Activated CD8-positive, alpha-beta T cell treated with anti-CD3 and anti-CD28 coated beads, Interleukin-2, amount 10 ng/mL, durations not matched to agents 7 days and 5 days (primary cell): ENCODE results near the gene LIMK1. TPM values are rescaled to one million over a fixed set of nuclear protein-coding genes. Genes with fewer than 3 reads are reported as not detected.
"Not testable (repeated sequence)": the region's sequence is repeated elsewhere in the genome, so short reads cannot be mapped to it uniquely, and the experiment has no call there.

Source experiments
- ATAC-seq: fragments of 150-1000 bp; cut with Tn5 transposase; one replicate; pipeline ENCODE4 v1.10.0; 2021; ENCODE audit warnings: moderate library complexity
- CTCF ChIA-PET: fragments of 350-600 bp; sonication (Branson Sonifier 250); formaldehyde crosslinking; loops from one replicate; lab custom pipeline; 2021; ENCODE audit warnings: antibody characterized with exemption; lab: Charles Lee
- POLR2A ChIA-PET: fragments of 350-600 bp; sonication (Branson Sonifier 250); formaldehyde crosslinking; loops from one replicate; lab custom pipeline; 2021; ENCODE audit warnings: antibody characterized with exemption; lab: Charles Lee
- DNase-seq: peaks from one replicate; pipeline ENCODE4 v3.0.0-alpha.2; 2020
- H3K27ac Mint-ChIP-seq: one replicate; pipeline ENCODE4 v1.8.0; 2021; ENCODE audit warnings: mild to moderate bottlenecking, mixed read lengths
- H3K27me3 Mint-ChIP-seq: one replicate; pipeline ENCODE4 v1.8.0; 2021; ENCODE audit warnings: low read depth, mixed read lengths
- H3K36me3 Mint-ChIP-seq: one replicate; pipeline ENCODE4 v1.8.0; 2021; ENCODE audit warnings: low read depth, mixed read lengths
- H3K4me1 Mint-ChIP-seq: one replicate; pipeline ENCODE4 v1.8.0; 2021; ENCODE audit warnings: low read depth, mixed read lengths
- H3K4me3 Mint-ChIP-seq: one replicate; pipeline ENCODE4 v1.8.0; 2021; ENCODE audit warnings: mild to moderate bottlenecking, mixed read lengths
- H3K9me3 Mint-ChIP-seq: one replicate; pipeline ENCODE4 v1.8.0; 2022; ENCODE audit warnings: mixed read lengths; ENCODE audit not compliant: insufficient read depth
- total RNA-seq, 2 experiments: library from RNA; stranded (reverse); gene quantifications; one replicate each; pipeline ENCODE4 v1.2.3, GENCODE V29; 2021

The LIMK1 gene
- total RNA-seq, 2 experiments from 2014 or later, result 33.5 to 37.6 TPM

DNA sequence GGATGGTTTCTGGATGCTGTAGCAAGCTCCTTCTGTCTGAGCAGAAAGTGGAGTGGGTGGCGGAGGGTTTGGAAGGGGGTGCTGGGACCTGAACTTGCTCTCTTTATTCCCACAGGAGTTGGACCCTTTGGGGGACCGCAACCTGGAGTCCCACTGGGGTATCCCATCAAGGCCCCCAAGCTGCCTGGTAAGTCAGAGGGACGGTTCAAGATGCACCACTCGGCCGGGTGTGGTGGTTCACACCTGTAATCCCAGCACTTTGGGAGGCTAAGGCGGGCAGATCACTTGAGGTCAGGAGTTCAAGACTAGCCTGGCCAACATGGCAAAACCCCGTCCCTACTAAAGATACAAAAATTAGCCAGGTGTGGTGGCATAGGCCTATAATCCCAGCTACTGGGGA is 37.0 kb upstream of the LIMK1 start:
- H3K4me1 Mint-ChIP-seq, ATAC-seq, H3K27me3 Mint-ChIP-seq, H3K4me3 Mint-ChIP-seq, DNase-seq, POLR2A ChIA-PET, H3K27ac Mint-ChIP-seq, H3K36me3 Mint-ChIP-seq, H3K9me3 Mint-ChIP-seq: not testable (repeated sequence)
- CTCF ChIA-PET, result interaction anchor here (1.2 kb wide), 1 partner anchor 20 kb away, joined by 3 read pairs; no protein-coding TSS in a partner anchor

GRCh38 chr7:74047804-74048380 is 35.7 kb upstream of the LIMK1 start:
- Mint-ChIP-seq H3K27me3 (no peaks in the 10 kb centered on the region), H3K36me3 (no peaks in the 10 kb centered on the region), H3K27ac (no peak overlapping the region), H3K4me3 (no peak overlapping the region), H3K9me3 (no peaks in the 10 kb centered on the region), H3K4me1 (no peaks in the 10 kb centered on the region)
- ChIA-PET POLR2A (no interaction called here), CTCF (no interaction called here)
- DNase-seq (no peak), ATAC-seq (no peak)

GRCh38 chr7:74048999-74049599 is 34.5 kb upstream of the LIMK1 start:
- ChIA-PET CTCF (no interaction called here), POLR2A (no interaction called here)
- ATAC-seq, result no peak
- no peak overlapping the region for H3K4me3 Mint-ChIP-seq
- no peak for DNase-seq
- no peaks in the 10 kb centered on the region for H3K36me3 Mint-ChIP-seq
- H3K27me3 Mint-ChIP-seq, result no peaks in the 10 kb centered on the region
- H3K9me3 Mint-ChIP-seq, result no peaks in the 10 kb centered on the region
- H3K27ac Mint-ChIP-seq, result no peak overlapping the region
- no peaks in the 10 kb centered on the region for H3K4me1 Mint-ChIP-seq

- Mint-ChIP-seq H3K27me3 (no peaks in the 10 kb centered on the region), H3K4me1 (no peaks in the 10 kb centered on the region), H3K9me3 (no peaks in the 10 kb centered on the region), H3K4me3 (no peak overlapping the region), H3K27ac (no peak overlapping the region), H3K36me3 (no peaks in the 10 kb centered on the region)
- ATAC-seq (no peak), DNase-seq (no peak)
- POLR2A ChIA-PET, result no interaction called here
- CTCF ChIA-PET, result no interaction called here
Measured at GRCh38 chr7:74049997-74050798, 33.4 kb upstream of the LIMK1 start.

DNA sequence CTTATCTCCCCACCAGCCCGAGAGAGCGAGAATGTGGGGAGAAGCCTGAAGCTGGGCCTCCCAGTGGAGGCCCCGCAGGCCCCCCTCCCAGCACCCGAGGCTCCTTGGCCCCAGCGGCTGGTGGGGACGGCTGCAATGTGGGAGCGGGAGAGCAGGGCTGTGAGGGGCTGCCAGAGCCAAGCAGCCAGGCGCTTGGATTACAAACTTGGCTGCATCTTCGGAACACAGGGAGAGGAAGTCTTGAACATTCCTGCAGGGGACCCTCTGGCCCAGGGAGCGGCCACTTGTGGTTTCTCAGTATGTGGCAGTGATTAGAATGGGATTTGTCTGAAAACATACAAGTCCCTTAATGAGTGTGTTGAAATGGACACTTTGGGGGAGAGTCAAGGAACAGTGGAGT is 32.4 kb upstream of the LIMK1 start:
- CTCF ChIA-PET, result no interaction called here
- H3K4me1 Mint-ChIP-seq, result no peaks in the 10 kb centered on the region

GRCh38 chr7:74051629-74052410 is 31.8 kb upstream of the LIMK1 start:
- ChIA-PET POLR2A (no interaction called here), CTCF (no interaction called here)
- H3K27me3 Mint-ChIP-seq, result no peaks in the 10 kb centered on the region
- H3K27ac Mint-ChIP-seq, result no peak overlapping the region
- H3K4me3 Mint-ChIP-seq, result no peak overlapping the region
- no peaks in the 10 kb centered on the region for H3K9me3 Mint-ChIP-seq
- no peaks in the 10 kb centered on the region for H3K4me1 Mint-ChIP-seq
- H3K36me3 Mint-ChIP-seq, result no peaks in the 10 kb centered on the region
- ATAC-seq, result peak; percentile 27
- DNase-seq, result no peak

More for the DNA sequence above, 32.4 kb upstream of the LIMK1 start:
- H3K27me3 Mint-ChIP-seq, result no peaks in the 10 kb centered on the region
- ATAC-seq (no peak), DNase-seq (no peak)
- no peaks in the 10 kb centered on the region for H3K9me3 Mint-ChIP-seq
- no peak overlapping the region for H3K27ac Mint-ChIP-seq
- H3K4me3 Mint-ChIP-seq, result no peak overlapping the region
- POLR2A ChIA-PET, result no interaction called here
- H3K36me3 Mint-ChIP-seq, result no peaks in the 10 kb centered on the region

DNA sequence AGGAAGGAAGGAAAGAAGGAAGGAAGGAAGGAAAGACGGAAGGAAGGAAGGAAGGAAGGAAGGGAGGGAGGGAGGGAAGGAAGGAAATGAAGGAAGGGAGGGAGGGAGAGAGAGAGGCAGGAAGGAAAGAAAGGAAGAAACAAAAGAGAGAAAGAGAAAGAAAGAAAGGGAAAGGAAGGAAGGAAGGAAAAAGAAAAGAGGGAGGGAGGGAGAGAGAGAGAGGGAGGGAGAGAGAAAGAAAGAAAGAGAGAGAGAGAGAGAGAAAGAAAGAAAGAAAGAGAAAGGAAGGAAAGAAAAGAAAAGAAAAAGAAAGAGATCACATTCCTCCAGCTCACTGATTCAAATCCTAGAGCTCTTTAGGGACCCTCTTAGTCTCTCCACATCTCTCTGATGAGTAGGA is 31.0 kb upstream of the LIMK1 start:
- POLR2A ChIA-PET, result no interaction called here

GRCh38 chr7:74053589-74054186 is 29.9 kb upstream of the LIMK1 start:
- peaks cover 4% of the 10 kb centered on the region for H3K27me3 Mint-ChIP-seq
- no peak overlapping the region for H3K27ac Mint-ChIP-seq
- ChIA-PET POLR2A (interaction anchor here (0.7 kb wide), 1 partner anchor 171 kb away, joined by 3 read pairs; no protein-coding TSS in a partner anchor), CTCF (no interaction called here)
- H3K4me1 Mint-ChIP-seq, result no peaks in the 10 kb centered on the region
- no peak for ATAC-seq
- H3K4me3 Mint-ChIP-seq, result no peak overlapping the region
- DNase-seq, result no peak
- H3K9me3 Mint-ChIP-seq, result no peaks in the 10 kb centered on the region
- no peaks in the 10 kb centered on the region for H3K36me3 Mint-ChIP-seq

More for the DNA sequence above, 31.0 kb upstream of the LIMK1 start:
- no peaks in the 10 kb centered on the region for H3K9me3 Mint-ChIP-seq
- no peaks in the 10 kb centered on the region for H3K4me1 Mint-ChIP-seq
- no peak overlapping the region for H3K4me3 Mint-ChIP-seq
- no peak overlapping the region for H3K27ac Mint-ChIP-seq
- no peaks in the 10 kb centered on the region for H3K27me3 Mint-ChIP-seq
- no peak for DNase-seq
- no peak for ATAC-seq
- CTCF ChIA-PET, result no interaction called here
- no peaks in the 10 kb centered on the region for H3K36me3 Mint-ChIP-seq

DNA sequence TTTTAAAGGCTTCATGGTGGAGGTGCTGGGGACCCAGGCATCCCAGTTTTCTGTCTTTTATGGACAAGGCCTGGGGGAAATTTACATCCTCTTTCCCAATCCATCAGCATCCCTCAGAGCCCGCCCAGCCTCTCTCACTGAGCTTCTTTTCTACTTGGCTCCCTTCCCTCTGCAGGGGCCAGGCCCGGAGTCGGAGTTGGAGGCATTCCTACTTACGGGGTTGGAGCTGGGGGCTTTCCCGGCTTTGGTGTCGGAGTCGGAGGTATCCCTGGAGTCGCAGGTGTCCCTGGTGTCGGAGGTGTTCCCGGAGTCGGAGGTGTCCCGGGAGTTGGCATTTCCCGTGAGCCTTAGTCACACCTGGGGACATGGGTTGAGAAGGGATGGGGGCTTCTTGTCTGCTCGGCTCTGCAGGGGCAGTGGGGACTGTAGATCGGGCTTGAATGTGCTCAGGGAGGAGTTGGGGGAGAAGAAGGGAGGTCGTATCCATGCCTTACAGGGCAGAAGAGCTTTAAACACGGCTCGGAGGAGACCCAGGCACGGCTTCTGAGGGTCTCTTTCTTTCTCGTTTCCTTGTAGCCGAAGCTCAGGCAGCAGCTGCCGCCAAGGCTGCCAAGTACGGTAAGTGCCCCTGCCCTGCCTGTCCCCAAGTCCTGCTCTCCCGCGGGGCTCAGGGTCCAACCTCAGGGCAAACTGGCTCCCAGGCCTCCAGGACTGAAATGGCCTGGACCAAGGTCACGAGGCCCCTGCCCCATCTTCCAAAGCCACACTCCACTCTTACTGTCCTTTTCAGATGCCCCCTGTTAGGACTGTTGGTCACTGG is 27.3 kb upstream of the LIMK1 start:
- no peak overlapping the region for H3K4me3 Mint-ChIP-seq
- H3K4me1 Mint-ChIP-seq, result no peaks in the 10 kb centered on the region
- CTCF ChIA-PET, result no interaction called here
- ATAC-seq (no peak), DNase-seq (no peak)
- H3K9me3 Mint-ChIP-seq, result no peaks in the 10 kb centered on the region
- no peaks in the 10 kb centered on the region for H3K36me3 Mint-ChIP-seq
- POLR2A ChIA-PET, result no interaction called here
- H3K27ac Mint-ChIP-seq, result no peak overlapping the region
- H3K27me3 Mint-ChIP-seq, result peaks cover 4% of the 10 kb centered on the region

DNA sequence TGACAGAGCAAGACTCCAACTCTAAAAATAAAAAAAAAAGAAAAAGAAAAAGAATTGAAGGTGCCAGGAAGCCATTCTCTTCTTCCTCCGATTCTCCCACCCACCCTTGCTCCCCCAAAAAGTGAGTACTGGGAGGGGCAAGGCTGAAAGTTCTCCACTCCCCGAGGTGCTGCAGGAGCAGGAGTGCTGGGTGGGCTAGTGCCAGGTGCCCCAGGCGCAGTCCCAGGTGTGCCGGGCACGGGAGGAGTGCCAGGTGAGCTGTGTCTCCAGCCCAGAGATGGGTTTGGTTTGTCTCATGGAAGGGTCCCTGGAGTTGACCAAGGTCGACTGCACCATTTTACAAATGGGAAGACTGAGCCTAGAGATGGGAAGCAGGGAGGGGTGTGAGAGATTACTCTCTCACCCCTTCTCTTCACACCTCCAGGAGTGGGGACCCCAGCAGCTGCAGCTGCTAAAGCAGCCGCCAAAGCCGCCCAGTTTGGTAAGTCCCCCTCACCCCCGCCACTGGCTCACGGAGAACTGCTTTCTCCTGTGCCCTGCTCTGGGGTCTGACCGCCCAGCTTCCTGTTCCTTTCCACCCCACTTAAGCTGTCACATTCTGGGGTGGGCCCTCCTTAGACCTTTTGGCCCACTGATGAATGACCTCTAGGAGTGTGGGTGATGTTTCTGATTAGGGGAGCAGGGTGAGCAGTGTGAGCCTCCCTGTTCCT is 26.2 kb upstream of the LIMK1 start:
- H3K4me3 Mint-ChIP-seq, result no peak overlapping the region
- no peaks in the 10 kb centered on the region for H3K36me3 Mint-ChIP-seq
- no peaks in the 10 kb centered on the region for H3K9me3 Mint-ChIP-seq
- DNase-seq (no peak), ATAC-seq (no peak)
- ChIA-PET CTCF (no interaction called here), POLR2A (interaction anchor here (0.5 kb wide), 1 partner anchor 70 kb away, joined by 4 read pairs; no protein-coding TSS in a partner anchor)
- H3K4me1 Mint-ChIP-seq, result peaks cover 6% of the 10 kb centered on the region
- no peak overlapping the region for H3K27ac Mint-ChIP-seq
- H3K27me3 Mint-ChIP-seq, result peaks cover 4% of the 10 kb centered on the region
